Activated CD4-positive, alpha-beta T cell treated with anti-CD3 and anti-CD28 coated beads, Interleukin-2, amount 50 U/mL, for 4 hours (primary cell): ENCODE data around the gene KCTD1.

Experiments
- DNase-seq, 2 experiments: peaks; one replicate each; pipeline ENCODE4 v3.0.0-alpha.2; 2020

The KCTD1 gene

DNA sequence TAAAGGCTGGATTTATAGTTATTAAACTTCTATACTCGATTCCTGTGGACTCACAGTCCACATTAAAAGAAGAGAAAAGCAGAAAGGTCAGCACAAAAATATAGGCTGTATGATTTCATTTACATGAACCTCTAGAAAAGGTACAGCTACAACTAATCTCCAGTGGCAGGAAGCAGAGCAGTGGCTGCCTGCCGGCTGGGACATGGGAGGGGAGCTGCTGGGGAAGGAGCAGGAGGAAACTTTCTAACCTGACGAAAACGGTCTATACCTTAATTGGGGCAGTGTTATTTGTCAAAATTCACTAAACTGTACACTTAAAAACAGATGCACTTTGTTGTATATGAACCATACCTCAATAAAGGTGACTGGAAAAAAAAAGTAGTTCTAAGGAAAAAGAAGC, 26.7 kb downstream of the KCTD1 start:
- DNase-seq = no peak

DNA sequence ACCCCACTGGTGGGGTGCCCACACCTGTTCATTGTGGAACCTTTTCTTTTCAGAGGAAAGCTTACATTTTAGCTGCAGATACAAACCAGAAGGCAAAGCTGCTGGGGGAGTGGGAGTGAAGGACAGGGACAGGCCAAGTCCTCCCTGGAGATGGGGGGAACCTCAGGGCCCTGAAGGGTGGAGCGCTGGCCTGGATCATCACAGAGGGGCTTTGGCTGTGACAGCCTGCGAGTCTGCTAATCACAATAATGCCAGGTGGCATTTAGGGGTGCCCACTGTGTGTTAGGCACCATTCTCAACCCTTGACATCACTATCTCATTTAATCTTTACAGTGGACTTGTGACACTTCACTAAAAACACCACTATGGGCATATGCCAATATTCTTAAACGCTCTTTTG, 27.4 kb downstream of the KCTD1 start:
- DNase-seq = no peak

GRCh38 chr18:26519114-26519513, 29.2 kb downstream of the KCTD1 start:
- no peak for DNase-seq

DNA sequence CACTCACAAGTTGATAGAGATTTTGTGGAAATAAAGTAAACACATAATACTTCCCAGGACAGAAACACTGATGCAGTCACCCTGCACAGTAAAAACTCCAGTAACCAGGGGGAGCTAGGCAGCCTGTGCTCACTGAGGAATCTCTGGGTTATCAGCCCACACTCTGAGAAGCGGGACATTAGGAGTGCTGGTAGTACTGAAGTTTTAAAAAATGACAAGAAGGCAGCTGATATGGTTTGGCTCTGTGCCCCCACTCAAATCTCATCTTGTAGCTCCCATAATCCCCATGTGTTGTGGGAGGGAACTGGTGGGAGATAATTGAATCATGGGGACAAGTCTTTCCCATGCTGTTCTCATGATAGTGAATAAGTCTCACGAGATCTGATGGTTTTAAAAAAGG, 31.4 kb downstream of the KCTD1 start:
- no peak for DNase-seq

GRCh38 chr18:26515643-26516487, 32.5 kb downstream of the KCTD1 start:
- no peak for DNase-seq

DNA sequence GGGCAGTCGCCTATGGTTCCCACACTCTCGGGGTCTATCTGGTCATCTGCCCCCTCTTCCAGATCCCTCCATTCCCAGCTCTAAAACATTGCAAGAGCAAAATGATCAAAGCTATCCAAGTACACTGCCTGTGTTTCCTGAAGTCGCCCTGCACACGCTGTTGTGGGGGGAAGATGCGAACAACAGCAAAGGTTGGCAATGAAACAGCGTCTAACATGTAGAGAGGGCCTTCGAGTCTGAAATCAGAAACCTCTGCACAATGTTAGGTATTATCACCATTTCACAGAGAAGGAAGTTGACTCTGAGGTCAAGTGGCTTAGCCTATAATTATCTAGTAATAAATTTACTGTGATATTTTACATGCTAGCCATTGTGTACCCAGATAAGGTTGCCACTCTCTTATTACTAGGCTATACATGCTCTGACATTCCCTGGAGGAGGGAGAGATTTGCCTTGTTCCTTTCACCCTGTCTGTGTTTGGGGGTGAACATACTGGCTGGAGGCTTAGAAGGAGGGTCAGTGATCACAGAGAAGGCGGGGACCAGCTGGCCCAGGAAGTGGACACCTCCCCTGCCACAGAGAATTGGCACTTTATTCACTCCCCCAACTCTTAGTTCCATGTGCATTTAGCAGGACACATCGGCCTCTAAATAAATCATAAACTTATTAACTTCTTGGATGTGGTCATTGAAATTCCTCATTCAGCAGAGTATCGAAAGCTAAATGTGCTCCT, 36.8 kb downstream of the KCTD1 start:
- no peak for DNase-seq

DNA sequence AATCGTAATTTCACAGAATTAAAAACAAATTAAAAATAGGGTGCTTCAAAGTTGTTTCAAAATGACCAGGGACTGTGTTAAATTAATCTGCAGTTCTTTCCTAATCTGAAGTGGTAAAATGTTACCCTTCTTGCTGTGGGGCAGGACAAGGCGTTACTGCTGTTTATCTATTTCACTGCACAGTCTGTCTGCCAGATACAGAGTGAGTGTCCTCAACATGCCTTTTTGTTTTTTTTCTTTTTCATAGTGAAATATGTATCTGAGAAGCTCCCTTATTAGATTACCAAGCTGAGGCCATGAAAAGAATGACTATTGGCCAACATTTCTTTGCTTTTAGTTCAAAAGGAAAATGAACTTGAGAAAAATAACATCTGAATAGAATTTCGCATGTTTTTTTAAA, 38.0 kb downstream of the KCTD1 start:
- no peak for DNase-seq

DNA sequence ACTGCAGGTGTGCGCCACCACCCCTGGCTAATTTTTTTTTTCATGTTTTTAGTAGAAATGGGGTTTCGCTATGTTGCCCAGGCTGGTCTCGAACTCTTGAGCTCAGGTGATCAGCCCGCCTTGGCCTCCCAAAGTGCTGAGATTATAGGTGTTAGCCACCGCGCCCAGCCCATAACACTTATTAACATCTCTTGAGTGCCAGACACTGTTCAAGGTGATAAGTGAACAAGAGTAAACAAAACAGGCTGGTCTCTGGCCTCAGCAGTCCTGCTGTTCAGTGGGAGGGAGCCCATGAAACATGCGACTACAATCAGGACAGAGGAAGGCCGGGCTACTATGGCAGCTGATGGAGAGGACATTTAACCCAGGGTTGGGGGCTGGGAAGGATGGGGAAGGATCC, 42.3 kb downstream of the KCTD1 start:
- no peak for DNase-seq

GRCh38 chr18:26504831-26505230, 43.5 kb downstream of the KCTD1 start:
- DNase-seq = no peak

- no peak for DNase-seq
Measured at GRCh38 chr18:26503382-26503781, 45.0 kb downstream of the KCTD1 start.

GRCh38 chr18:26502823-26503222, 45.5 kb downstream of the KCTD1 start:
- DNase-seq = no peak

DNA sequence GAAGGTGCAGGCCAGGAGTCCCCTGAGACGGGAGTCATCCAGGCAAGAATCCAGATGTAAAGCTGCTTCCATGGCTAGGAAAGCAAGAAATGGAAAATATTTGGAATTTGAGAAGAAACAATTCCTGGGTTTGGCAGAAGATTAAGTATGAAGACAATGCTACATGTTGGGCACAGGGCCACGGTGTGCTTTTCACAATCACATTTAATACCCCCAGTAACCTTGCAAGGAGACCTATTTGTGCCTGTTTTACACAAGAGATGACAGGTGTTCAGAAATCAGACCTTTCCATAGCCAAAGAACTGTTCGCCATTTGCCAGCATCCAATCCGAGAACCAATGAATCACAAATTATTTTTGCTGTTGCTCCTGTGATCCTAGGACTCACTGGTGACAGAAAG, 50.5 kb downstream of the KCTD1 start:
- no peak for DNase-seq

DNA sequence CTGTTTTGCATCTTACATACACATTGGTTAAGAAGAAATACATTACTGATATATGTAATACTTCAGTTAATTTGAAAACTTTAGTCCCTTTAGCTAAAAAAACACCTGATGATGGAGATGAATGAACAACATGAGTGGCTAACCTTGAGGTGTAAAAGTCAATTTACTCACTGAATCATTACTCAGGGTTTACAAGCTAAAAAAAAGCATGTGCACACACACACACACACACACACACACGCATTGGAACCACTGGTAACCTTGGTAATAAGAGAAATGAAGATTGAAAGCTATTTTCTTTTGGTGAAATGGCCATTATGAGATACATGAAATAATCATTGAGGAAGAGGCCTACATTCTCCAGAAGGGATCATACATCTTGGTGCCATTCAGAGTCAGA, 51.8 kb downstream of the KCTD1 start:
- DNase-seq = no peak

DNA sequence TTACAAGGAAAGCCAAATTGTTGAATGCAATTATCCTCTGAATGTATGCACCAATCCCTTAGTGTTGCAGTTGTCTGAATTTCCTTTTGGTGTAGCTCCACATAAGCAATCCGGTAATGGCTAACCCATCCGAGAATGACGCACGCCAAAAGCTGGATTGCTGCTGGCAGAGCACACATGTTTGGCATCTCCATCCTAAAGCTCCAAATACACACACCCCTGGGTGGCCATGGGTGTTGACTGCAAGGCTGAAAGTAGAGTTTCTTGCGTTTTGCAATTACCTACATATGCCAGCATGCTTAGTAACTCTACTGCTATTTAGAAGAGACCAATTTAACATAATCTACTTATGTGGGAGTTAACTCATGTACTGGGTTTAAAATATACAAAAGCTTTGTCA, 53.1 kb downstream of the KCTD1 start:
- DNase-seq = no peak

DNA sequence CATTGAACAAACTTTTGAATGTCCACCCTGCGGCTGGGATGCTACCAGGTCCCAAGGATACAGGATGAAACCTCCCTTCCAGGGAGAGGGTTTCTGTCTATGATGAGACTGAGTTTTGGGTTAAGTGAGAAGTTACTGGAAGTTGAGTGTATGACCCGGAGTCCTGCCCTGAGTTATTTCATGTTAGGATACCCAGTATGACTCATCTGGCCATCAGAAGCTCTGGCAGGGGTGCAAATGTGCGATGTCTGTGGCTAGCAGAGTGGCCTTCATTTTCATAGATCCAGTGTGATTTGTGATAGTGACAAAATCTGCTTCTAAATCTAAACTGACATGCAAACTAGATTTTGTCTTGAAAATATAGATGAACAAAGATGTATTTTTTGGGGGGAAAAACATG, 55.3 kb downstream of the KCTD1 start:
- DNase-seq = no peak

- DNase-seq = no peak
Measured at GRCh38 chr18:26491194-26491816, 57.0 kb downstream of the KCTD1 start.

- DNase-seq = no peak
Measured at GRCh38 chr18:26489881-26490280, 58.5 kb downstream of the KCTD1 start.

DNA sequence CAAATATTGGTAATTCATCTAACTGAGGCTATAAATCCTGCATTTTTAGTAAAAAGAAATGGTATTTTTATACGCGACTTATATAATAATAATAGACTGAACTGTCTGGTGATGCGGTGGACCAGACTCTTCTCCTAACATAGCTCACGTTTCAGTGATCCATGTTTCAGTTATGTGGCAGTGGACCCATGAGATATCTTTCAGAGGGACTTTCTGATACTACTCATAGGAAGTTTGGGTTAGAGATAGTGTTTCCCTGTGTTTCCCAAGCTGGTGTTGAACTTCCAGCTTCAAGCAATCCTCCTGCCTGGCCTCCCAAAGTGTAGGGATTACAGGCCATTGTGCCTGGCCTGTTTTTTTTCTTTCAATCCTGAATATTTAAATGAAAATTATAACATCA, 59.2 kb downstream of the KCTD1 start:
- no peak for DNase-seq

DNA sequence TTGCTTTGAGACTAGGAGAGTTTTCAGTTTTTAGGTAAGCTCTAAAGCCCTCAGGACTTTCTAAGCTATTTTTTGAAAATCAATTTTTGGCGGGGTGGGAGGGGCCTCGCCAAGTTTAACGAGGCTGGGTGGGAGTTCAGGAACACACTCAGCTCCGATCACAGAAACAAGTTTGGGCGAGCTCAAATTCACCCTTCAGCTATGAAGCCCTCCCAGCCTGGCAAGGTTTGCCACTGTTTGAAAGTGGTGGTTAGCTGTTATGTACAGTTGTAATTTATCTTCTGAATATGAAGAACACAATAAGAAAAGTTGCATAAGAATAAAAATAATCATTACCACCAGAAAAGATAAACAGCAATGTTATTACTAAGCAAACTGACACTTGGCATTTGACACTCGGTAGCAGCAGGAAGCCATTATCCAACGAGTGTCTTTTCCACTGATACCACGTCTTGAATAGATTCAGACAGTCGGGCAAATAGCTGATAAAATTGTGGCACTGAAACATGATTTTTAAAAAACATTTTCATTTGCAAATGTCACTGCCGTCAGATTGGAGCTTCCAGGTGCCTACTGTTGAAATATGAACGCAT, 59.8 kb downstream of the KCTD1 start:
- DNase-seq = no peak

DNA sequence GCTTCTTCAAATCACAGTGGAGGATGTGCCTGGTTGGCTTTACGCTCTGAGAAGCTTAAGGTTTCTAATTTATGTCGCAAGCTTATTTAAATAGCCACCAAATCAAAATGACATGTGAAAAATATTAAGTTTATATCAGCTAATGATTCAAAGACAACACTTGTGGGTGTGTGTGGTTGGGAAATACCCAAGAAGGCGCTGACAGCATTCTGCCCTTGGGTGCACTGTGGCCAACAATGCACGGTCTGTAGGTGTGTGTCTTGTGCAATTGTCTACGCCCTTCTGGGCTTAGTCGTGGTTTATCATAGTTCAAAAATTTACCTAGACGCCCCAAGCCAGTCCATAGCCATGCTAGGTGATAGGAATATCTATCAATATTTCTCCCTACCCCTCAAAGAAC, 60.9 kb downstream of the KCTD1 start:
- no peak for DNase-seq

DNA sequence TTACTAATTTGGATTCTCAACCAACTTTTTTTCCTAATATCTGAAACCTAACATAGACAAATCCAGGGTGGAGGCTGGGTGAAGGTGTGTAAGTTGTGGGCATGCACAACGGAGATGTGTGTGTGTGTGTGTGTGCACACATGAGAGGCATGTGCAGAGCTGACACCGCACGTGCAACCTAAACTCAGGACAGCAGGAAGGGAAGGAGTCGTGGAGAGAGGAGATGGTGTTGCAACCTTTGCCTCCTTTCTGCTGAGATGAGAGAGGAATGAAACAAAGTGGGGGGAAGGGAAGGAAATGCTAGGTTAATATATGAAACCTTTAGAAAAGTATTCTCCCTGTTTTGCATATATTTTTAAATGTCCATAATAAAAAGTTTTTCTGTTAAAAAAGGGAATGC, 64.7 kb downstream of the KCTD1 start:
- no peak for DNase-seq

- no peak for DNase-seq
Measured at GRCh38 chr18:26482569-26482968, 65.8 kb downstream of the KCTD1 start.

DNA sequence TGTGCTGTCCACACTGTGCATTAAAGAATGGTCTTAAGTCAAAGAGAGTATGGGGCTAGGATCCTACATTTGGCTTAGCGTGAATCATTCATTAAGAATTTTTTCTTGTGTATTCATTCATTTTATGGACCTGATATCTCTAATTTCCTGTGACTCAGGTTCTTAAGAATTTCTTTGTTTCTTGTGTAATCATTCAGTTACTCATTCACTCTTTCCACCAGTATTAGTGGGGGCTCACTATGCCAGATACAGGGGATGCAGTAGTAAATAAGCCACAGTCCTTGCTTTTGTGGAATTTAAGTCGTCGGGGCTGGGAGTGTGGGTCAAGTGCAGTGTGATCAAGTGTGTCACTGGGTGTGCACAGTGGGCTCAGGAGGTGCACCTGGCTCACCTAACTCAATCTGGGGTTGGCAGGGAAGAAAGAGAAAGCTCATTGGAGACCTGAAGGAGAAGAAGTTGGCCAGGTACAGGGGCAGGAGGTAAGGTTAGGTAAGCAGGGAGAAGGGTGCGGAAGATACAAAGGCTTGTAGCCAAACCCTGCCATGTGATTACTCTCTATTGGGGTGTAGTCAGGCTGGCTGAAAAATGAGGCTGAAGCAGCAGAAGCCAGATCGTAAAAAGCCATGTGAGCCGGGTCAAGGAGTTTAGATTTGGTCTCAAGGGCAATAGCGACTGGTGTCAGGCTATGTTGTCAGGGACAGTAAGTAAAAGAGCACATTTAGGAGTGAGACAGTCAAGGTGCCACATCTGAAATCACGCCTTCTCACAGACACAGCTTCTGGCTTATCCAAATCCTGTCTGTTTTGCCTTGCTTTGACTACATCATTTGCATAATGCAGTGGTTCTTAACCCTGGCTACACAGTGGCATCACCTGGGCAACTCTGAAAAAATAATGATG, 67.2 kb downstream of the KCTD1 start:
- no peak for DNase-seq
